Activated CD4-positive, alpha-beta T cell treated with anti-CD3 and anti-CD28 coated beads, Interleukin-10, Interleukin-2, amounts not matched to agents 100 ng/mL and 50 ng/mL, durations not matched to agents 16 hours and 8 hours (primary cell): Measurements from ENCODE around the gene THRAP3.
"Not testable (repeated sequence)": the region's sequence is repeated elsewhere in the genome, so short reads cannot be mapped to it uniquely, and the experiment has no call there.

ENCODE experiments used
- DNase-seq: peaks from one replicate; pipeline ENCODE4 v3.0.0-alpha.2; 2020

The THRAP3 gene

GRCh38 chr1:36206323-36206858, 17.9 kb upstream of the THRAP3 start:
- peak; percentile 11 for DNase-seq

DNA sequence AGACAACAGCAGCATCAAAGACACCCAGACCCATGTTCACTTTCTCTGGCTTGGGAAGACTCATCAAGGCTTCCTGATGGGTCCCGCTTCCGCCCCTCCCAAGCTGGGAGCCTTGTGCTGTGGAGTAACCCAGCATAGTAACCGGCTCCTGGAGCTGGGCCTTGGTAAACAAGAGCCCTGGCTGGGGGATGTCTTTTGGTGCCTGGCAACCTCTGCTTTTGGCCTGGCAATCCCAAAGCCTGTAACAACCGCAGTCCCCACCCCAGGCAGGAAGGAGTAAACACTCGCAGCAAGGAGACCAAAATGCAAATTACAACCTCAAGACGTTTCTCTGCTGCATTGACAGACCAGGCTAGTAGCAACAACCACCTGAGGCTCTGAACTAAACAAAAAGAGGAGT, 16.9 kb upstream of the THRAP3 start:
- no peak for DNase-seq

- no peak for DNase-seq
These were observed 15.1 kb upstream of the THRAP3 start for GRCh38 chr1:36208978-36209703.

DNA sequence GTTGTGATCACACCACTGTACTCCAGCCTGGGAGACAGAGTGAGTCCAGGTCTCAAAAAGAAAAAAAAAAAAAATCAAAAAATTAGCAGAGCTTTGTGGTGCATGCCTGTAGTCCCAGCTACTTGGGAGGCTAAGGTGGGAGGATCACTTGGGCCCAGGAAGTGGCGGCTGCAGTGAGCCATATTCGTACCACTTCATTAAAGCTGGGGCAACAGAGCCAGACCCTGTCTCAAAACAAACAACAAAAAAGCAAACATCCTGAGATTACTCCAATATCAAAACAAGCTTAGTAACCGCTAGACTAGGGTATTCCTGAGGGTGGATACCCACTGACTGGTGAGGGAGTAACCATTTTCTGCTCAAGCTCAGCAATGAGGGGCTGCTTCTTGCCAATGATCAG, 12.9 kb upstream of the THRAP3 start:
- DNase-seq: no peak

- DNase-seq: no peak
These were observed 12.4 kb upstream of the THRAP3 start for GRCh38 chr1:36211841-36212240.

- DNase-seq: no peak
These were observed 11.5 kb upstream of the THRAP3 start for GRCh38 chr1:36212782-36213181.

- DNase-seq: no peak
These were observed 6.6 kb upstream of the THRAP3 start for GRCh38 chr1:36217670-36218069.

DNA sequence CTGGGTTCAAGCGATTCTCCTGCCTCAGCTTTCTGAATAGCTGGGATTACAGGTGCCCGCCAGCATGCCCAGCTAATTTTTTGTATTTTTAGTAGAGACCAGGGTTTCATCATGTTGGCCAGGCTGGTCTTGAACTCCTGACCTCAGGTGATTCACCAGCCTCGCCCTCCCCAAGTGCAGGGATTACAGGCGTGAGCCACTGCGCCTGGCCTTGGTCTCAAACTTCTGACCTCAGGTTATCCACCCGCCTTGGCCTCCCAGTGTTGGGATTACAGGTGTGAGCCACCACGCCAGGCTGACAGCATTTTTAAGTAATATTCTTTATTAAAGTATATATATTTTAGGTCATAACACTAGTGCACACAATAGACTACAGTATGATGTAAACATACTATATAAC, 2.3 kb upstream of the THRAP3 start:
- not testable (repeated sequence) for DNase-seq

DNA sequence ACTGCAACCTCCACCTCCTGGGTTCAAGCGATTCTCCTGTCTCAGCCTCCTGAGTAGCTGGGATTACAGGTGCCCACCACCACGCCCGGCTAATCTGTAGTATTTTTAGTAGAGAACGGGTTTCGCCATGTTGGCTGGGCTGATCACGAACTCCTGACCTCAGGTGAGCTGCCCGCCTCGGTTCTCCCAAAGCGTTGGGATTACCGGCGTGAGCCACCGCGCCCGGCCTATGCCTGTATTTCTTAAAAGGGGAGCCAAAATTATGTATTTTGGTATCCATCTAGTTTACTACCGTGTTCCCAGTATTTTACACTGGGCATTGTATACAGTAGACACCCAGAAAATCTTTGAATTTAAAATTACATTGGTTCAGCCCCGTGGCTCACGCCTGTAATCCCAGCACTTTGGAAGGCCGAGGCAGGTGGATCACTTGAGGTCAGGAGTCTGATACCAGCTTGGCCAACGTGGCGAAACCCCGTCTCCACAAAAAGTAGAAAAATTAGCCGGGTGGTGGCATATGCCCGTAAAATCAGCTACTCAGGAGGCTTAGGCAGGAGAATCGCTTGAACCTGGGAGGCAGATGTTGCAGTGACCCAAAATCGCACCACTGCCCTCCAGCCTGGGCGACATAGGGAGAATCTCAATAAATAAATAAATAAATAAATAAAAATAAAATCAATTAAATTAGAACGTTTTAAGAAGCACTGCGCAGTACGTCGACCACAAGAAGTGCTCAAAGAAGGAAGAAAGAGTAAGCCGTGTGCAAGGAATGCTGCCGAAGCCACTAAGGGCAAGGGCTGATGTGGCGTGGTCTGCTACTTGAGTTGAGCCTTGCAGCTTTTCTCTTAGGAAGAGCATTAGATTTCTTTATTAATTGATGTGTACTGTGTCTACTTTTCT, 1.5 kb upstream of the THRAP3 start:
- no peak for DNase-seq

DNA sequence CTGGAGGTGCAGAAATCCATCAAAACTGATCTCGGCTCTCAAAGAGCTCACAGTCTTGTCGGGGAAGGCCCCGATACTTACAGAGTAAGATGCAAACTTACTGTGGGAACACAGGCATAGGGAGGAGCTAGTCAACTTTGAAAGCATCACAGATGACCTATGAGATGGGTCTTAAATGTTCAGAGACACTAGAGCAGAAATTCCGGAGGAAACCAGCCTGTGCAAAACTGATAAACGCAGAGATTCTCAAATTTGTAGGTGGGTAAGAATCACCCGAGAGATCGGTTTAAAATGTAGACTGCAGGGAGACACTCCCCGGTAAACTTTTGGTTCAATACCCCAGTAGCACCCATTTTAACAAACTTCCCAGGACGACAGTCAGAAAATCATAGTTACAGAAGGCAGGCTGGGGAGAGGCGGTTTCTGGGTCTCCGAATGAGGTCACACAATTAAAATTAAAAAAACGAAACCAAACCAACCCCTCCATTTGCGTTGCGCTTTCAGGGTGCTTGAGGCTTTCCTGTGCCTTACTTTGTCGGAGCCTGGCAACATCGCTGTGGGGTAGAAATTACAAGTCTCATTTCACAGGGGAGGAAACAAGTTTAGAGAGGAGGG, 755 bp upstream of the THRAP3 start:
- peak; percentile 72 for DNase-seq

DNA sequence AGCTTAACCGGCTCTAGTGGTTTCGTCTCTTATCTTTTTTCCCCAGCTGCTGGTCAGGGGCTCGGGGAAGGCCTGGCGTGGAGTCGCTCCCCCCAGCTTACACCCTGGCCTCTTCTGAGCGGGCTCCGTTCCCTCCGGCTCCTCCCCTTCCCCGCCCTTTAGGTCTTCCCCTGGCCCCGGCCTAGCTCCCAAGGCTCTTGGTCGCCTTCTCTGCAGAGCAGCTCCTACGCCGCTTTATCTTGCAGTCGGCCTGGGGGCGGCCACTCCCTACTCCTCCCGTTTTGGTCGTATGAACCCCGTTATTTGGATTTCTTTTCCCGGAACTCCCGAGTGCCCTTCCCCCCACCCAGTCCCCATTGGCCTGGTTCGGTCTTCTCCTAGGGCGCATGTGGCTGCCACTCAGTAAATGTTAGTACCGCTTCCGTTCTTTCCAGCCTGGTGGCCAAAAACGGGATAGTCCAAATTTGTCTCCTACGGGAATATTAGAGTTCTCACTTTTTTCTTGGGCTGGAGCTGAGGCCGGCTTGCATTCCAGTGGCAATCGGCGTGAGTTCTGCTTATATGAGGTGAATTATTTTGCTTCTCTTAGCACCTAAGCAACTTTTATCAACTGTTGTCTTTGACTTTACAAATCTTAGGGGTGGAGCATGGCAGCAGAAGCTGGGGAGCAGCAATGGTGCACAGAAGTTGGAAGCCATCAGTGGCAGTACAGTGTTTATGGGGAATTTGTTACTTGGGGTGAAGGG, 467 bp downstream of the THRAP3 start:
- DNase-seq: no peak

DNA sequence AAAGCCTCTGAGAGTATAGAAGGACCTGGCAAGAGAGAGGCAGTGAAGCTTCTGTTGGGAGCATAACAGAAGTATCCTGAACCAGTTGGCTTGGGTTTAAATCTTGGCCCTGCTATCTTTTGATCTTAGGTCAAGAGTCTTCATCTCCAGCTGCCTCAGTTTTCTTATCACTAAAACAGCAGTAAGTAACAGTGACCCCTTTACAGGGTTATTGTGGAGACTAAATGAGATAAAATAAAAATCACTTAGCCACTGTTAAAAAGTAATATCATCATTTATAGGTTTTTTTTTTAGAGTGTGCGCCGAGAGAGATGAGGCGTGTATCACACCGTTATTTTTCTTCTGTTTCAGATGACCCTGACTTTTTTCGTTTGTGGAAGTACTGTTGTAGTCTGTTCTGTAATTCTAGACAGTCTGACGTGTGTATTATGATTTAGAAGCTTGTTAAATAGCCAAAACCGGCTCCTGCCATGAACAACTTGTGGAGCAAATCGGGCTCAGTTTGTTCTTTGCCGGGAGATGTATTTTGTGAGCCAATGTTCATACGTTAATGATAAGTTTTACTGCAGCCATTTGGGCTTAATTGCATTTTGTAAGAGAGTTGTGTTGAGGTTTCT, 1.1 kb downstream of the THRAP3 start:
- DNase-seq: no peak

- not testable (repeated sequence) for DNase-seq
These were observed 6.0 kb downstream of the THRAP3 start for GRCh38 chr1:36230279-36230678.

- DNase-seq: no peak
These were observed 6.9 kb downstream of the THRAP3 start for GRCh38 chr1:36231191-36231590.

- no peak for DNase-seq
These were observed 8.2 kb downstream of the THRAP3 start for GRCh38 chr1:36232212-36233095.

DNA sequence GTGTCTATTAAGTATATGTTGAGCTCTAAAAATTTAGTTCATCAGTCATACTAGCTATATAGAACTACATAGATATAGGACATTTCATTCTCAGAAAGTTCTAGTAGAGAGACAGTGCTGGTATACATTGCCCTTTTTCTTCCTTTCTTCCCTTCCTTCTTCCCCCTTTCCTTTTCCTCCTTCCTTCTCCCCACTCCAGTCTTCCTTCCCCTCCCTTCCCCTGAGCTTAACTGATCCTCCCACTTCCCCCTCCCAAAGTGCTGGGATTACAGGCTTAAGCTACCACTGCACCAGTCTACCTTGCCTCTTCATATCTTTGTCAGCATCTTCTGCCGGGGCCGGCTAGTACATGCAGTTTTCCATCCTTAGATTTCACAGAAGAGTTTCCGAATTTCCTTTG, 12.1 kb downstream of the THRAP3 start:
- DNase-seq: no peak

DNA sequence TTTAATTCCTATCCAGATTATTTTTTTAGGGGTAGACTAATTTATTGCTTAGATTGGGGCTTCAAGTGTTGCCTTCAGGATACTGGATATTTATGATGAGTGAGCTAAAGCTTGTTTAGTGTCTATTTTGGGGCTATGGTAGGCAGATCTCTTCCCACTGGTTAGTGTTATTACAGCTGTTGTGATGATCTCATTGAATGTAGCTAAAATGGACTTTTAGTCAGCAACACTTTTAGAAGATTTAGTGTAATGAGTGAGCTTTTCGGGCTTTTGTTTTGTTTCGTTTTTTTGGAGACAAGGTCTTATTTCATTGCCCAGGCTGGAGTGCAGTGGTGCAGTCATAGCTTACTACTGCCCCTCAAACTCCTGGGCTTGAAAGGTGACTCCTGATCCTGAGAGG, 14.2 kb downstream of the THRAP3 start:
- no peak for DNase-seq

DNA sequence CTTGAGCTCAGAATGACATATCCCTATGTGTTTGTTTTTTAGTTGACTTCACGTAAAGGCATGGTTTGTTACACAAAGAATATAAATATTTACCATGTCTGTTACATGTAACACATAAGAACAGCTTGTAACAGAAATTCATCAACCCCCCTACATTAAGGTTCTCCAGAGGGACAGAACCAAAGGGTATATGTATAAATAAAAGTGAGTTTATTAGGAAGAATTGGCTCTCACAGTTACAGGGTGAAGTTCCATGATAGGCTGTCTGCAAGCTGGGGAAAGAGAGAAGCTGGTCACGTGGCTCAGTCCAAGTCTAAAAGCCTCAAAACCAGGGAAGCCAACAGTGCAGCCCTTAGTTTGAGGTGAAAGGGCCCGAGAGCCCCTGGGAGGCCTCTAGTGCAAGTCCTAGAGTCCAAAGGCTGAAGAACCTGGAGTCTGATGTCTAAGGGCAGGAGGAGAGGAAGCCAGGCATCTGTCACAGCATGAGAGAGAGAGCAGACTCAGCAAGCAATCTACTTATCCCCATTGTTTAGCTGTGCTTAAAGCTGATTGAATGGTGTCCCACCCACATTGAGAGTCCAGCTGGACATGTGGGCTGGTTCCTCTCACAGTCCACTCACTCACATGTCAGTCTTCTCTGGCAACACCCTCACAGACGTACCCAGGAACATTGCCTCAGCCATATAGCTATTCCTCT, 15.8 kb downstream of the THRAP3 start:
- DNase-seq: no peak

GRCh38 chr1:36247538-36247937, 23.3 kb downstream of the THRAP3 start:
- no peak for DNase-seq

DNA sequence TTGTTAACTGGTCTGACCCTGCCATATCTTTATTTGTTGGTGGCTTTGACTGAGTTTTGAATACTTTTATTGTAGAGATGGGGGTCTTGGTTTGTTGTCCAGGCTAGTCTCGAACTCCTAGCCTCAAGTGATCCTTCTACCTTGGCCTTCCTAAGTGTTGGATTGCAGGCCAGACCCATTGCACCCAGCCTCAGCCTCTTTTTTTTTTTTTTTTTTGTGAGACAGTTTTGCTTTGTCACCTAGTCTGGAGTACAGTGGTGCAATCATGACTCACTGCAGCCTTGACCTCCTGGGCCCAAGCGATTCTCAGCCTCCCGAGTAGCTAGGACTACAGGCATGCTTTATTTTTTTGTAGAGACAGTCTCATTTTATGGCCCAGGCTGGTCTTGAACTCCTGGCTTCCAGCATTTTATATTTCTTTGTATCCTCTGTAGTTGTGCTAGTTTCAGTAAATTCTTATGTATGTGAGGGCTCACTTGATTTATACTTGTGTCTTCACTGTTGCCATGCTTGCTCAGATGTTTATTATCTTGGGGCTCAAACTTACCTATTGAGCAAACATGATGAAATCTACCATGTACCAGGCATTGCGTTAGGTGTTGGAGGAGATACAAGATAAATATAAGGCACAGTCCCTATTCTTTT, 24.1 kb downstream of the THRAP3 start:
- DNase-seq: peak; percentile 16
